Astrocyte (in vitro differentiated cells and primary cell): Measurements from ENCODE around the gene FHL2. TPM values are rescaled to one million over a fixed set of nuclear protein-coding genes. Genes with fewer than 3 reads are reported as not detected.

ENCODE experiments used
- DNase-seq: peaks from one replicate; pipeline ENCODE4 v3.0.0-alpha.2; 2010; ENCODE audit warnings: low read depth
- FAIRE-seq: peaks from 2 replicates; lab custom pipeline; 2011; peaks lifted over from hg19 to GRCh38; lab: Jason Lieb, UNC
- H2AFZ ChIP-seq: 2 replicates; pipeline ENCODE4 v1.6.0; 2012; ENCODE audit warnings: low read depth, low read length, inconsistent platforms
- H3K27ac ChIP-seq: 2 replicates; pipeline ENCODE4 v1.5.1; 2011; ENCODE audit warnings: low read depth, low read length, inconsistent platforms
- H3K27me3 ChIP-seq: 2 replicates; pipeline ENCODE4 v1.6.0; 2011; ENCODE audit warnings: low read length, inconsistent platforms; ENCODE audit not compliant: insufficient read depth
- H3K36me3 ChIP-seq: 2 replicates; pipeline ENCODE4 v1.5.1; 2011; ENCODE audit warnings: low read length, inconsistent platforms; ENCODE audit not compliant: insufficient read depth
- H3K4me1 ChIP-seq: 2 replicates; pipeline ENCODE4 v1.5.1; 2011; ENCODE audit warnings: low read length, inconsistent platforms; ENCODE audit not compliant: insufficient read depth
- H3K4me2 ChIP-seq: 2 replicates; pipeline ENCODE4 v1.6.0; 2012; ENCODE audit warnings: low read length, inconsistent platforms
- H3K4me3 ChIP-seq: 2 replicates; pipeline ENCODE4 v1.5.1; 2011; ENCODE audit warnings: low read depth, mild to moderate bottlenecking, low read length, inconsistent platforms; ENCODE audit not compliant: insufficient read depth
- H3K79me2 ChIP-seq: 2 replicates; pipeline ENCODE4 v1.6.0; 2012; ENCODE audit warnings: mild to moderate bottlenecking, low read length, inconsistent platforms; ENCODE audit not compliant: insufficient read depth
- H3K9ac ChIP-seq: 2 replicates; pipeline ENCODE4 v1.6.0; 2012; ENCODE audit warnings: mild to moderate bottlenecking, low read length, inconsistent platforms
- H3K9me3 ChIP-seq: 2 replicates; pipeline ENCODE4 v1.5.1; 2012; ENCODE audit warnings: low read depth, mild to moderate bottlenecking, low read length, inconsistent platforms; ENCODE audit not compliant: insufficient read depth
- H4K20me1 ChIP-seq: 2 replicates; pipeline ENCODE4 v1.6.0; 2012; ENCODE audit warnings: low read length, inconsistent platforms; ENCODE audit not compliant: insufficient read depth
- H3K27ac Mint-ChIP-seq: one replicate; pipeline ENCODE4 v1.8.0; 2021; ENCODE audit warnings: mild to moderate bottlenecking, mixed read lengths; ENCODE audit not compliant: unreplicated experiment
- H3K27me3 Mint-ChIP-seq: one replicate; pipeline ENCODE4 v1.8.0; 2021; ENCODE audit warnings: low read depth, mixed read lengths; ENCODE audit not compliant: unreplicated experiment
- H3K36me3 Mint-ChIP-seq: one replicate; pipeline ENCODE4 v1.8.0; 2021; ENCODE audit warnings: low read depth, mixed read lengths; ENCODE audit not compliant: unreplicated experiment
- H3K4me1 Mint-ChIP-seq: one replicate; pipeline ENCODE4 v1.8.0; 2021; ENCODE audit warnings: low read depth, mixed read lengths; ENCODE audit not compliant: unreplicated experiment
- H3K4me3 Mint-ChIP-seq: one replicate; pipeline ENCODE4 v1.8.0; 2021; ENCODE audit warnings: mild to moderate bottlenecking, moderate library complexity, mixed read lengths; ENCODE audit not compliant: unreplicated experiment
- H3K9me3 Mint-ChIP-seq: one replicate; pipeline ENCODE4 v1.8.0; 2021; ENCODE audit warnings: mild to moderate bottlenecking, mixed read lengths; ENCODE audit not compliant: unreplicated experiment
- EZH2 ChIP-seq: IDR thresholded peaks from 2 replicates; pipeline ENCODE4 v1.6.1; 2012; ENCODE audit warnings: mild to moderate bottlenecking, low read length, inconsistent platforms; ENCODE audit not compliant: insufficient read depth
- total RNA-seq: library from RNA; stranded (reverse); gene quantifications from 2 replicates; pipeline ENCODE4 v1.2.1, GENCODE V29; 2021
- TF ChIP-seq, protein P1 (sequence below): IDR thresholded peaks from 2 replicates; pipeline ENCODE4 v1.5.1; 2011; ENCODE audit warnings: low read depth, mild to moderate bottlenecking, inconsistent platforms, low read length, moderate library complexity; ENCODE audit not compliant: insufficient read depth

FHL2 gene
- total RNA-seq, 1 donor from 2014 or later, result 104 TPM

DNA sequence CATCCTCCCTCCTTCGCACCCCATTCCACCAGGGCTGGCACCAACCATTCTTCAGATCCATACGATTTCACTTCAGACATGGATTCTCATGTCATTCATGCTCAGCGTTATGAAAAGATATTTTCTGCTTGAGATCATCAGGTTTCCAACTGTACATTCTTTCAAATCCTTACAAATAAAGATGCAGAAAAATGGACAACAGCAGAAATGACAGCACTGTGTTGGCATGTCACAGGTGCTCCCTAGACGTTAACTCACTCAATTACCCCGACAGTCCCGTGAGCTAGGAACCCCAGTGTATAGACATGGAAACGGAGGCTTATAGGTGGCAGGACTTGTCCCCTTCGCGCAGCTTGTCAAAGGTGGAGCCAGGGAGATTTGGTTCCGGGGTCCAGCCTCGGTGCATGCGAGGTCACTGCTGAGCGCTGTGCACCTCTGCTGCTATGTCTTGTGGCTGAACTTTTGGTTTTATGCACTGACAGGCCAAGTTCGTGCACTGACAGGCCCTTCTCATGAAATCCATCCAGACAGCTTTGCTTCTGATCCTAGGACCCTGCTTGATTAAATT, 17.7 kb downstream of the FHL2 start:
- no peak for DNase-seq
- H3K4me3 ChIP-seq, result no peak overlapping the region
- H3K9me3 ChIP-seq, result no peaks in the 10 kb centered on the region
- no peak overlapping the region for H2AFZ ChIP-seq
- H4K20me1 ChIP-seq, result peaks cover 97% of the 10 kb centered on the region
- Mint-ChIP-seq H3K27ac (peak overlapping the region; percentile 91), H3K27me3 (no peaks in the 10 kb centered on the region), H3K4me3 (no peak overlapping the region), H3K9me3 (no peaks in the 10 kb centered on the region), H3K36me3 (peaks cover 49% of the 10 kb centered on the region), H3K4me1 (peaks cover 33% of the 10 kb centered on the region)
- H3K27me3 ChIP-seq, result no peaks in the 10 kb centered on the region
- no peak for TF ChIP-seq EZH2
- TF ChIP-seq, protein P1, sequence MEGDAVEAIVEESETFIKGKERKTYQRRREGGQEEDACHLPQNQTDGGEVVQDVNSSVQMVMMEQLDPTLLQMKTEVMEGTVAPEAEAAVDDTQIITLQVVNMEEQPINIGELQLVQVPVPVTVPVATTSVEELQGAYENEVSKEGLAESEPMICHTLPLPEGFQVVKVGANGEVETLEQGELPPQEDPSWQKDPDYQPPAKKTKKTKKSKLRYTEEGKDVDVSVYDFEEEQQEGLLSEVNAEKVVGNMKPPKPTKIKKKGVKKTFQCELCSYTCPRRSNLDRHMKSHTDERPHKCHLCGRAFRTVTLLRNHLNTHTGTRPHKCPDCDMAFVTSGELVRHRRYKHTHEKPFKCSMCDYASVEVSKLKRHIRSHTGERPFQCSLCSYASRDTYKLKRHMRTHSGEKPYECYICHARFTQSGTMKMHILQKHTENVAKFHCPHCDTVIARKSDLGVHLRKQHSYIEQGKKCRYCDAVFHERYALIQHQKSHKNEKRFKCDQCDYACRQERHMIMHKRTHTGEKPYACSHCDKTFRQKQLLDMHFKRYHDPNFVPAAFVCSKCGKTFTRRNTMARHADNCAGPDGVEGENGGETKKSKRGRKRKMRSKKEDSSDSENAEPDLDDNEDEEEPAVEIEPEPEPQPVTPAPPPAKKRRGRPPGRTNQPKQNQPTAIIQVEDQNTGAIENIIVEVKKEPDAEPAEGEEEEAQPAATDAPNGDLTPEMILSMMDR, result no peak
- peak overlapping the region; percentile 29 for H3K9ac ChIP-seq
- H3K79me2 ChIP-seq, result peaks cover 98% of the 10 kb centered on the region
- H3K4me1 ChIP-seq, result peaks cover 46% of the 10 kb centered on the region
- no peak overlapping the region for H3K4me2 ChIP-seq
- peaks cover 76% of the 10 kb centered on the region for H3K36me3 ChIP-seq
- peak overlapping the region; percentile 46 for H3K27ac ChIP-seq
- no peak for FAIRE-seq

DNA sequence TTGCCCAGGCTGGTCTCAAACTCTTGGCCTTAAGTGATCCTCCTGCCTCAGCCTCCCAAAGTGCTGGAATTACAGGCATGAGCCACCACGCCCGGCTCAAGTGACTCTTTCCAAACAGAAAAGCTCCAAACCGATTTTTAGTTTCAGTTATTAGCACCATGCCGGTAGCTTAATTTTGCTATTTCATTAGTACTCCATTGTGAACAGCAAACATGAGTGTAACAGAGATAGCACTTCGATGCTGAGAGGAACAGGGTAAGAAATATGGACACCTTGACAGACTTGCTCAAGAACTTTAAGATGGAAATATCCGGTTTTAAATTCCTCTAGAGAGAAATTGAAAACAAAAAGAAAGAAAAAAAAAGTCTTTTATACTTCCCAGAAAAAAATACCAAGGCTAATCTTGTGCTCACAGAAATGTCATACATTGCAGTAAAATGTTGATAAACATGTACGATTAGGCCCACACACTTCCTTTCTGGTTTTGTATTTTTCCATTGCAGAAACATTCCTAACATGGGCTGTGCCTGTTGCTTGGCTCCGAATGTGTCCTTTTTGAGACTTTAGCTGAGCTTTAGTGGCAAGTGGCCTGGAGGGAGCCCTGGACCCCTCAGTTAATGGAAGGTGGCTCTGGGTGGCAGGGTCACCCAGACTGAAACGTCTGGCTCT, 18.3 kb downstream of the FHL2 start:
- FAIRE-seq (no peak), DNase-seq (no peak)
- TF ChIP-seq, protein P1, result no peak
- no peak for TF ChIP-seq EZH2
- no peak overlapping the region for H3K4me3 Mint-ChIP-seq
- no peak overlapping the region for H3K4me3 ChIP-seq
- peaks cover 34% of the 10 kb centered on the region for H3K4me1 Mint-ChIP-seq
- peak overlapping the region; percentile 29 for H3K9ac ChIP-seq
- no peak overlapping the region for H2AFZ ChIP-seq
- no peaks in the 10 kb centered on the region for H3K27me3 ChIP-seq
- H3K9me3 ChIP-seq, result no peaks in the 10 kb centered on the region
- H3K36me3 Mint-ChIP-seq, result peaks cover 48% of the 10 kb centered on the region
- no peaks in the 10 kb centered on the region for H3K27me3 Mint-ChIP-seq
- peaks cover 98% of the 10 kb centered on the region for H3K79me2 ChIP-seq
- no peaks in the 10 kb centered on the region for H3K9me3 Mint-ChIP-seq
- H3K4me1 ChIP-seq, result peaks cover 52% of the 10 kb centered on the region
- no peak overlapping the region for H3K4me2 ChIP-seq
- H4K20me1 ChIP-seq, result peaks cover 97% of the 10 kb centered on the region
- peak overlapping the region; percentile 46 for H3K27ac ChIP-seq
- peaks cover 76% of the 10 kb centered on the region for H3K36me3 ChIP-seq
- H3K27ac Mint-ChIP-seq, result peak overlapping the region; percentile 91

DNA sequence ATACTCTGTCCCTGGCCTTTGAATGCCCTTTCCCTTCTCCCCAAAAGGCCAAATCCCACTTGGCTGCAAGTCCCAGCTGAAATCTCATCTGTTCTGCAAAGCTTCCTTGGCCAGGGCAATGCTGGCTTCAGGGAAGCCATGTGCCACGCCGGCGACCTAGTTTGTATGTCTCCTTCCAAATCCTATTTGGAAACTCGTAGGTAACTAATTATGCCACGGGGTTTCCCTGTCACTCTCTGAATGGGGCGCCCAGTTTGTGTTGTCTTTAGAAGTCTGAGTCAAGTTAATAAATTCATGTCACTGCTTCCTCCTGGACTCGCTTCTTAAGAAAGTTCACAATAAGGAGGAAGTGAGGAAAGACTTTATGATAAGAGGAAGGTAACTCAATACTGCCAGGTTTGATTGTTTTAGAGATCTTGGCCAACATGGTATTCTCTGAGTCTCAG, 19.1 kb downstream of the FHL2 start:
- no peak for TF ChIP-seq EZH2
- TF ChIP-seq, protein P1, result no peak

More for the DNA sequence above, 19.1 kb downstream of the FHL2 start:
- Histone ChIP-seq H3K27me3 (no peaks in the 10 kb centered on the region), H3K27ac (peak overlapping the region; percentile 42), H4K20me1 (peaks cover 97% of the 10 kb centered on the region), H3K36me3 (peaks cover 73% of the 10 kb centered on the region), H3K4me2 (no peak overlapping the region), H3K4me3 (no peak overlapping the region), H3K79me2 (peaks cover 98% of the 10 kb centered on the region), H3K9ac (no peak overlapping the region), H3K4me1 (peaks cover 59% of the 10 kb centered on the region), H3K9me3 (no peaks in the 10 kb centered on the region), H2AFZ (no peak overlapping the region)
- H3K9me3 Mint-ChIP-seq, result no peaks in the 10 kb centered on the region
- peak overlapping the region; percentile 91 for H3K27ac Mint-ChIP-seq
- peaks cover 42% of the 10 kb centered on the region for H3K4me1 Mint-ChIP-seq
- H3K36me3 Mint-ChIP-seq, result peaks cover 47% of the 10 kb centered on the region
- no peak overlapping the region for H3K4me3 Mint-ChIP-seq
- DNase-seq (no peak), FAIRE-seq (no peak)
- no peaks in the 10 kb centered on the region for H3K27me3 Mint-ChIP-seq
